ENCODE measurements around the gene SNRK. TPM values are rescaled to one million over a fixed set of nuclear protein-coding genes. Genes with fewer than 3 reads are reported as not detected.

The SNRK gene
- total RNA-seq, 1 experiment from 2014 or later: 12.7 TPM

DNA sequence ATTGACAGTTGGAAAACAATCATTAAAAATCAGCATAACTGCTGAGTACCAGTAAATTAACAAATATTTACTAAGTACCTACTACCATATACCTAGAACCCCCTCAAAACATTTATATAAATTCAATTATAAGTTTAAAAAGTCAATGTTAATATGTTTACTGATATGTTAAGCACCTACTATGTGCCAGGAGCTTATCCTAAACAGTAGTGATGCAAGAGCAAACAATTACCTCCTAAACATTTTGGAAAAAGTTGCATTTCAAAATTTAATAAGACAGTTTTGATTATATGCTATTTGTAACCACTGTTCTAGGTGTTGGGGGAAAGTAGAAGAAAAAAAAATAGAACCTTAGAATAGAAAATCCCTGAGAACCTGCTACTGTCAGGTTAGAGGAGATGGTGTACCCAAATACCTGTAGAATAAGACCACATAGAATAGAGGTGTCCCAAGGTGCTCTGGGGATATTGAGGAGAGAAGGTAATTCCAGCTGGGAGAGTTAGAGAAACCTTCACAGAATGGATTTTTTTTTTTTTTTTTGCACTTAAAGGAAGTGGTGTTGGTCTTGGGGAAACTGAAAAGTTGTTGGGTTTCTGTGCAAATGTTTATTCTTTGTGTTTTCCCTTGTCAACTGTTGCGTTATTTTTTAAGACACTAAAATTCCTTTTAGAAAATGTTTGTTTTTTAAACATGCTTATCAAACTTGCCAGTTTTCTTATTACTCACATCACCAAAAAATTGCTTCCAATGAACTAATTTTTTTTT, 16.0 kb downstream of the SNRK start:
- no peak overlapping the region for H3K9ac ChIP-seq (ENCODE audit: low read length)
- no peak overlapping the region for H2AFZ ChIP-seq (ENCODE audit: low read depth, low read length, poor library complexity, severe bottlenecking)
- H3K9me2 ChIP-seq (ENCODE audit: insufficient read depth): no peaks in the 10 kb centered on the region
- H3K4me2 ChIP-seq (ENCODE audit: low read length): no peak overlapping the region
- H3K79me2 ChIP-seq (ENCODE audit: insufficient read depth, low read length): peaks cover 51% of the 10 kb centered on the region
- H3K36me3 ChIP-seq (ENCODE audit: control insufficient read depth in 1 of 2, insufficient read depth in 2 of 2, low read length in 2 of 2): peaks cover 2 to 8% of the 10 kb centered on the region in 2 experiments; a peak in 3 of 4 replicates
- DNase-seq (ENCODE audit: low read depth, low spot score): no peak
- no peak overlapping the region for H3K4me3 ChIP-seq (replicated peaks in 1 of 2; ENCODE audit: low read depth in 1 of 2, low read length in 2 of 2)
- H3K27me3 ChIP-seq (ENCODE audit: insufficient read depth, low read length): no peaks in the 10 kb centered on the region
- intact Hi-C loops (cut with micrococcal nuclease): no loop called here
- ATAC-seq: no peak
- ChIA-PET CTCF (no interaction called here), RAD21 (ENCODE audit: low non-redundant PET in 1 of 2, low total read pairs in 2 of 2, uncharacterized antibody in 2 of 2, unreplicated experiment in 2 of 2) (no interaction called here), POLR2A (no interaction called here)
- no peak for TF ChIP-seq CEBPB (IDR thresholded peaks at IDR 0.05; ENCODE audit: low read depth)
- no peak for TF ChIP-seq CBX3 (IDR thresholded peaks at IDR 0.05; ENCODE audit: low read depth)
- TF ChIP-seq POLR2AphosphoS5 (IDR thresholded peaks at IDR 0.05; ENCODE audit: low read depth, low read length): no peak
- TF ChIP-seq, protein P1, sequence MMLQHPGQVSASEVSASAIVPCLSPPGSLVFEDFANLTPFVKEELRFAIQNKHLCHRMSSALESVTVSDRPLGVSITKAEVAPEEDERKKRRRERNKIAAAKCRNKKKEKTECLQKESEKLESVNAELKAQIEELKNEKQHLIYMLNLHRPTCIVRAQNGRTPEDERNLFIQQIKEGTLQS (IDR thresholded peaks at IDR 0.05): no peak
- TF ChIP-seq SIN3A (IDR thresholded peaks at IDR 0.05; ENCODE audit: low read depth): no peak
- no peak for TF ChIP-seq JUND (IDR thresholded peaks at IDR 0.05)
- no peak for TF ChIP-seq RAD21 (IDR thresholded peaks at IDR 0.05; ENCODE audit: low read depth)
- no peak for TF ChIP-seq POLR2A (IDR thresholded peaks at IDR 0.05; ENCODE audit: borderline replicate concordance, extremely low read depth, insufficient read depth, insufficient read length)
- no peaks in the 10 kb centered on the region for H4K20me1 ChIP-seq (ENCODE audit: insufficient read depth)
- no peak overlapping the region for H3K27ac ChIP-seq (ENCODE audit: low read depth, low read length)
- no peaks in the 10 kb centered on the region for H3K4me1 ChIP-seq (ENCODE audit: control insufficient read depth in 1 of 2, insufficient read depth in 2 of 2, low read length in 2 of 2)
- BruUV-seq (replicated peaks): no TSS peak
- no peaks in the 10 kb centered on the region for H3K9me3 ChIP-seq (ENCODE audit: control insufficient read depth in 1 of 2, insufficient read depth in 1 of 2, low read depth in 1 of 2, low read length in 2 of 2)

DNA sequence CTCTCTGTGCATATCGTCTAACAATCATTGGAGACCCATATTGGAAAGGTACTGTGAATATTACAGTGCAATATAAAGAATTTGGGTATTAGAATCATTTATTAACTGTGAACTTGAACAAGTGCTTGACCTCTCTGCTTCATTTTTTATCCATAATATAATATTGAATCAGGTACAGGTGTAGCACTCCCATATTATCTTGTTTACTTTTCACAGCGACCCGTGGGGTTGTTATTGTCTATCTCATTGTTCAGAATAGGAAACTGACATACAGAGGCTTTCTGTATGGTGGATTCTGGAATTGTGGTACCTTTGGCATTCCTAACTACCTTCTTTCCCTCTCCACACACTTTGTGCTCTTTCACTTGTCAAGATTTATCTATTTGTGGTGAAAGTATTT, 17.8 kb downstream of the SNRK start:
- Histone ChIP-seq H4K20me1 (ENCODE audit: insufficient read depth) (no peaks in the 10 kb centered on the region), H3K27ac (ENCODE audit: low read depth, low read length) (no peak overlapping the region), H2AFZ (ENCODE audit: low read depth, low read length, poor library complexity, severe bottlenecking) (no peak overlapping the region), H3K9me2 (ENCODE audit: insufficient read depth) (no peaks in the 10 kb centered on the region), H3K4me1 (ENCODE audit: control insufficient read depth in 1 of 2, insufficient read depth in 2 of 2, low read length in 2 of 2) (no peaks in the 10 kb centered on the region), H3K79me2 (ENCODE audit: insufficient read depth, low read length) (peaks cover 33% of the 10 kb centered on the region), H3K27me3 (ENCODE audit: insufficient read depth, low read length) (no peaks in the 10 kb centered on the region), H3K4me3 (replicated peaks in 1 of 2; ENCODE audit: low read depth in 1 of 2, low read length in 2 of 2) (no peak overlapping the region), H3K36me3 (ENCODE audit: control insufficient read depth in 1 of 2, insufficient read depth in 2 of 2, low read length in 2 of 2) (peaks cover 2 to 8% of the 10 kb centered on the region in 2 experiments; a peak in 3 of 4 replicates), H3K9ac (ENCODE audit: low read length) (no peak overlapping the region), H3K9me3 (ENCODE audit: control insufficient read depth in 1 of 2, insufficient read depth in 1 of 2, low read depth in 1 of 2, low read length in 2 of 2) (no peaks in the 10 kb centered on the region), H3K4me2 (ENCODE audit: low read length) (no peak overlapping the region)
- intact Hi-C loops (cut with micrococcal nuclease): no loop called here
- ChIA-PET RAD21 (ENCODE audit: low non-redundant PET in 1 of 2, low total read pairs in 2 of 2, uncharacterized antibody in 2 of 2, unreplicated experiment in 2 of 2) (no interaction called here), CTCF (no interaction called here), POLR2A (no interaction called here)
- DNase-seq (ENCODE audit: low read depth, low spot score) (no peak), ATAC-seq (no peak)
- BruUV-seq (replicated peaks): no TSS peak
- no peak for TF ChIP-seq FOSL1 (IDR thresholded peaks at IDR 0.05; ENCODE audit: low read depth)
- no peak for TF ChIP-seq SP1 (IDR thresholded peaks at IDR 0.05; ENCODE audit: low read depth)
- TF ChIP-seq, protein P2, sequence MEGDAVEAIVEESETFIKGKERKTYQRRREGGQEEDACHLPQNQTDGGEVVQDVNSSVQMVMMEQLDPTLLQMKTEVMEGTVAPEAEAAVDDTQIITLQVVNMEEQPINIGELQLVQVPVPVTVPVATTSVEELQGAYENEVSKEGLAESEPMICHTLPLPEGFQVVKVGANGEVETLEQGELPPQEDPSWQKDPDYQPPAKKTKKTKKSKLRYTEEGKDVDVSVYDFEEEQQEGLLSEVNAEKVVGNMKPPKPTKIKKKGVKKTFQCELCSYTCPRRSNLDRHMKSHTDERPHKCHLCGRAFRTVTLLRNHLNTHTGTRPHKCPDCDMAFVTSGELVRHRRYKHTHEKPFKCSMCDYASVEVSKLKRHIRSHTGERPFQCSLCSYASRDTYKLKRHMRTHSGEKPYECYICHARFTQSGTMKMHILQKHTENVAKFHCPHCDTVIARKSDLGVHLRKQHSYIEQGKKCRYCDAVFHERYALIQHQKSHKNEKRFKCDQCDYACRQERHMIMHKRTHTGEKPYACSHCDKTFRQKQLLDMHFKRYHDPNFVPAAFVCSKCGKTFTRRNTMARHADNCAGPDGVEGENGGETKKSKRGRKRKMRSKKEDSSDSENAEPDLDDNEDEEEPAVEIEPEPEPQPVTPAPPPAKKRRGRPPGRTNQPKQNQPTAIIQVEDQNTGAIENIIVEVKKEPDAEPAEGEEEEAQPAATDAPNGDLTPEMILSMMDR (IDR thresholded peaks at IDR 0.05 in 2 of 3, conservative IDR thresholded peaks at IDR 0.05 in 1 of 3; ENCODE audit: borderline replicate concordance in 1 of 3, insufficient read depth in 1 of 3, low read depth in 2 of 3, low read length in 2 of 3): no peak
- TF ChIP-seq, protein P3, sequence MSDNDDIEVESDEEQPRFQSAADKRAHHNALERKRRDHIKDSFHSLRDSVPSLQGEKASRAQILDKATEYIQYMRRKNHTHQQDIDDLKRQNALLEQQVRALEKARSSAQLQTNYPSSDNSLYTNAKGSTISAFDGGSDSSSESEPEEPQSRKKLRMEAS (IDR thresholded peaks at IDR 0.05): no peak
- TF ChIP-seq ELF1 (IDR thresholded peaks at IDR 0.05; ENCODE audit: borderline replicate concordance, low read depth): no peak
- TF ChIP-seq, protein P1 (IDR thresholded peaks at IDR 0.05): no peak
- no peak for TF ChIP-seq TCF7L2 (IDR thresholded peaks at IDR 0.05; ENCODE audit: borderline replicate concordance, extremely low read depth, insufficient read depth, insufficient read length)
- TF ChIP-seq ZNF274 (IDR thresholded peaks at IDR 0.05; ENCODE audit: low read depth, low read length): no peak
- TF ChIP-seq YY1 (IDR thresholded peaks at IDR 0.05; ENCODE audit: extremely low read depth, insufficient replicate concordance, low read depth, low read length): no peak

Data from HCT116 (cell line).